Neural cell (in vitro differentiated cells): ENCODE results near the gene PLEKHD1. TPM values are rescaled to one million over a fixed set of nuclear protein-coding genes. Genes with fewer than 3 reads are reported as not detected.

Experiments used
- H2AFZ ChIP-seq: fragments of 200-600, 300-800 bp; sonication (generic), shearing (Covaris generic); 2 replicates; pipeline ENCODE4 v1.6.0; 2014; ENCODE audit warnings: low read depth, mild to moderate bottlenecking, antibody characterized with exemption, low read length, moderate library complexity
- H3F3A ChIP-seq: fragments of 200-600 bp; shearing (Covaris generic); 2 replicates; pipeline ENCODE4 v1.6.1; 2016; ENCODE audit warnings: mild to moderate bottlenecking, moderate library complexity, mixed read lengths, antibody characterized with exemption, low read length; ENCODE audit not compliant: insufficient read depth, poor library complexity, severe bottlenecking
- H3K27ac ChIP-seq: fragments of 200-600, 300-800 bp; sonication (generic), shearing (Covaris generic); 2 replicates; pipeline ENCODE4 v1.5.1; 2014; ENCODE audit warnings: mild to moderate bottlenecking, low read length, moderate library complexity
- H3K27me3 ChIP-seq: fragments of 300-800, 200-600 bp; sonication (generic), shearing (Covaris generic); 2 replicates; pipeline ENCODE4 v1.6.0; 2014; ENCODE audit warnings: mild to moderate bottlenecking, low read depth, low read length, moderate library complexity; ENCODE audit not compliant: insufficient read depth
- H3K36me3 ChIP-seq: fragments of 300-800, 200-600 bp; sonication (generic), shearing (Covaris generic); 2 replicates; pipeline ENCODE4 v1.5.1; 2014; ENCODE audit warnings: mild to moderate bottlenecking, antibody characterized with exemption, low read length, moderate library complexity; ENCODE audit not compliant: insufficient read depth
- H3K4me2 ChIP-seq: fragments of 300-800, 200-600 bp; sonication (generic), shearing (Covaris generic); 2 replicates; pipeline ENCODE4 v1.6.0; 2014; ENCODE audit warnings: mild to moderate bottlenecking, low read length
- H3K4me3 ChIP-seq: fragments of 300-800, 200-600 bp; sonication (generic), shearing (Covaris generic); 2 replicates; pipeline ENCODE4 v1.5.1; 2014; ENCODE audit warnings: mild to moderate bottlenecking, low read length, moderate library complexity
- H3K79me2 ChIP-seq: fragments of 200-600 bp; shearing (Covaris generic); replicated peaks from 2 replicates; pipeline ENCODE4 v1.6.0; 2014; ENCODE audit warnings: mild to moderate bottlenecking, low read length, moderate library complexity; ENCODE audit not compliant: insufficient read depth
- H3K9ac ChIP-seq: fragments of 300-800, 200-600 bp; sonication (generic), shearing (Covaris generic); 2 replicates; pipeline ENCODE4 v1.6.1; 2016; ENCODE audit warnings: mild to moderate bottlenecking, low read length, mixed read lengths
- H3K9me2 ChIP-seq: fragments of 200-600 bp; shearing (Covaris generic); 2 replicates; pipeline ENCODE4 v1.6.1; 2016; ENCODE audit warnings: mild to moderate bottlenecking, low read length, mixed read lengths; ENCODE audit not compliant: insufficient read depth
- H3K9me3 ChIP-seq: fragments of 200-600, 300-800 bp; sonication (generic), shearing (Covaris generic); 2 replicates; pipeline ENCODE4 v1.6.1; 2016; ENCODE audit warnings: mild to moderate bottlenecking, mixed run types, low read length, moderate library complexity, mixed read lengths
- H4K20me1 ChIP-seq: fragments of 200-600 bp; shearing (Covaris generic); 2 replicates; pipeline ENCODE4 v1.6.1; 2016; ENCODE audit warnings: mild to moderate bottlenecking, mixed run types; ENCODE audit not compliant: insufficient read depth
- EP300 ChIP-seq: fragments of 450-650 bp; conservative IDR thresholded peaks from 2 replicates; pipeline ENCODE4 v1.6.1; 2014; ENCODE audit warnings: antibody characterized with exemption, mild to moderate bottlenecking, moderate library complexity; ENCODE audit not compliant: poor library complexity, severe bottlenecking
- EZH2 ChIP-seq: fragments of 200-600, 300-800 bp; shearing (Covaris generic), sonication (generic); IDR thresholded peaks from 2 replicates; pipeline ENCODE4 v1.6.1; 2014; ENCODE audit warnings: antibody characterized with exemption, low read length, borderline replicate concordance, mild to moderate bottlenecking; ENCODE audit not compliant: insufficient read depth, poor library complexity, severe bottlenecking
- MXI1 ChIP-seq: fragments of 450-650 bp; conservative IDR thresholded peaks from 2 replicates; pipeline ENCODE4 v1.6.1; 2014; ENCODE audit warnings: antibody characterized with exemption, mild to moderate bottlenecking; ENCODE audit not compliant: poor library complexity, severe bottlenecking
- POLR2AphosphoS5 ChIP-seq: IDR thresholded peaks from 2 replicates; pipeline ENCODE4 v1.6.1; 2012
- RAD21 ChIP-seq: fragments of 450-650 bp; conservative IDR thresholded peaks from 2 replicates; pipeline ENCODE4 v1.6.1; 2014; ENCODE audit warnings: antibody characterized with exemption, mild to moderate bottlenecking, moderate library complexity
- SMC3 ChIP-seq: fragments of 450-650 bp; conservative IDR thresholded peaks from 2 replicates; pipeline ENCODE4 v1.6.1; 2014; ENCODE audit warnings: antibody characterized with exemption, mild to moderate bottlenecking, moderate library complexity; ENCODE audit not compliant: poor library complexity
- TAF1 ChIP-seq: IDR thresholded peaks from 2 replicates; pipeline ENCODE4 v1.6.1; 2012; ENCODE audit warnings: low read depth
- polyA plus RNA-seq: library from polyadenylated mRNA; depleted of rRNA; stranded (reverse); fragments of >200 nt; gene quantifications from 2 replicates; pipeline ENCODE4 v1.2.3, GENCODE V29; 2014
- TF ChIP-seq, protein P1 (sequence below): fragments of 450-650 bp; IDR thresholded peaks from 2 replicates; pipeline ENCODE4 v1.5.1; 2014; ENCODE audit warnings: antibody characterized with exemption, mild to moderate bottlenecking, moderate library complexity; ENCODE audit not compliant: poor library complexity, severe bottlenecking
- TF ChIP-seq, protein P2 (sequence below): IDR thresholded peaks from 2 replicates; pipeline ENCODE4 v1.6.1; 2012; ENCODE audit warnings: borderline replicate concordance

The PLEKHD1 gene
- polyA plus RNA-seq, 1 donor from 2014 or later: 0.52 TPM

DNA sequence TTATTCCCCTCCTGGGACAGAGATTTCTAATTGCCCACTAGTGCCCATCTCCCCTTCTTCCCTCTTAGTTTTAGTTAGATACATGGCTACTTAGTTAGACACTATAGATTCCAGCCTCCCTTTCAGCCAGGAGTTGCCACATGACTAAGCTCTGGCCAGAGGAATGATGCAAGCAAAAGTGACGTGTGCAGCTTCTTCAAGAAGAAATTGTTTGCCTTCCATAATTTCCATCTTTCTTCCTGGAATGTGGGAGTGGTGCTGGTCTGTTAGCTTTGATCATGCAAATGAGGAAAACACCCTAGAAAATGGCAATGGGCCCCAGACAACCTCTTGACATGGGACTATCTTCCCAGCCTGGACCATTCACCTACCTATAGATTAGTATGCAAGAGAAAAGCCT is 68.7 kb downstream of the PLEKHD1 start:
- no peaks in the 10 kb centered on the region for H3K27me3 ChIP-seq
- no peak overlapping the region for H3K4me3 ChIP-seq
- H3K4me2 ChIP-seq: no peak overlapping the region
- H3K9me3 ChIP-seq: no peaks in the 10 kb centered on the region
- no peak overlapping the region for H2AFZ ChIP-seq
- no peaks in the 10 kb centered on the region for H3F3A ChIP-seq
- no peak overlapping the region for H3K27ac ChIP-seq
- H3K79me2 ChIP-seq: no peaks in the 10 kb centered on the region
- no peak overlapping the region for H3K9ac ChIP-seq
- no peak for TF ChIP-seq POLR2AphosphoS5
- TF ChIP-seq SMC3: no peak
- TF ChIP-seq EZH2: no peak
- TF ChIP-seq TAF1: no peak
- TF ChIP-seq, protein P1, sequence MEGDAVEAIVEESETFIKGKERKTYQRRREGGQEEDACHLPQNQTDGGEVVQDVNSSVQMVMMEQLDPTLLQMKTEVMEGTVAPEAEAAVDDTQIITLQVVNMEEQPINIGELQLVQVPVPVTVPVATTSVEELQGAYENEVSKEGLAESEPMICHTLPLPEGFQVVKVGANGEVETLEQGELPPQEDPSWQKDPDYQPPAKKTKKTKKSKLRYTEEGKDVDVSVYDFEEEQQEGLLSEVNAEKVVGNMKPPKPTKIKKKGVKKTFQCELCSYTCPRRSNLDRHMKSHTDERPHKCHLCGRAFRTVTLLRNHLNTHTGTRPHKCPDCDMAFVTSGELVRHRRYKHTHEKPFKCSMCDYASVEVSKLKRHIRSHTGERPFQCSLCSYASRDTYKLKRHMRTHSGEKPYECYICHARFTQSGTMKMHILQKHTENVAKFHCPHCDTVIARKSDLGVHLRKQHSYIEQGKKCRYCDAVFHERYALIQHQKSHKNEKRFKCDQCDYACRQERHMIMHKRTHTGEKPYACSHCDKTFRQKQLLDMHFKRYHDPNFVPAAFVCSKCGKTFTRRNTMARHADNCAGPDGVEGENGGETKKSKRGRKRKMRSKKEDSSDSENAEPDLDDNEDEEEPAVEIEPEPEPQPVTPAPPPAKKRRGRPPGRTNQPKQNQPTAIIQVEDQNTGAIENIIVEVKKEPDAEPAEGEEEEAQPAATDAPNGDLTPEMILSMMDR: no peak
- no peak for TF ChIP-seq MXI1
- no peak for TF ChIP-seq RAD21
- no peak for TF ChIP-seq EP300
- TF ChIP-seq, protein P2, sequence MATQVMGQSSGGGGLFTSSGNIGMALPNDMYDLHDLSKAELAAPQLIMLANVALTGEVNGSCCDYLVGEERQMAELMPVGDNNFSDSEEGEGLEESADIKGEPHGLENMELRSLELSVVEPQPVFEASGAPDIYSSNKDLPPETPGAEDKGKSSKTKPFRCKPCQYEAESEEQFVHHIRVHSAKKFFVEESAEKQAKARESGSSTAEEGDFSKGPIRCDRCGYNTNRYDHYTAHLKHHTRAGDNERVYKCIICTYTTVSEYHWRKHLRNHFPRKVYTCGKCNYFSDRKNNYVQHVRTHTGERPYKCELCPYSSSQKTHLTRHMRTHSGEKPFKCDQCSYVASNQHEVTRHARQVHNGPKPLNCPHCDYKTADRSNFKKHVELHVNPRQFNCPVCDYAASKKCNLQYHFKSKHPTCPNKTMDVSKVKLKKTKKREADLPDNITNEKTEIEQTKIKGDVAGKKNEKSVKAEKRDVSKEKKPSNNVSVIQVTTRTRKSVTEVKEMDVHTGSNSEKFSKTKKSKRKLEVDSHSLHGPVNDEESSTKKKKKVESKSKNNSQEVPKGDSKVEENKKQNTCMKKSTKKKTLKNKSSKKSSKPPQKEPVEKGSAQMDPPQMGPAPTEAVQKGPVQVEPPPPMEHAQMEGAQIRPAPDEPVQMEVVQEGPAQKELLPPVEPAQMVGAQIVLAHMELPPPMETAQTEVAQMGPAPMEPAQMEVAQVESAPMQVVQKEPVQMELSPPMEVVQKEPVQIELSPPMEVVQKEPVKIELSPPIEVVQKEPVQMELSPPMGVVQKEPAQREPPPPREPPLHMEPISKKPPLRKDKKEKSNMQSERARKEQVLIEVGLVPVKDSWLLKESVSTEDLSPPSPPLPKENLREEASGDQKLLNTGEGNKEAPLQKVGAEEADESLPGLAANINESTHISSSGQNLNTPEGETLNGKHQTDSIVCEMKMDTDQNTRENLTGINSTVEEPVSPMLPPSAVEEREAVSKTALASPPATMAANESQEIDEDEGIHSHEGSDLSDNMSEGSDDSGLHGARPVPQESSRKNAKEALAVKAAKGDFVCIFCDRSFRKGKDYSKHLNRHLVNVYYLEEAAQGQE: no peak
- H3K9me2 ChIP-seq: no peaks in the 10 kb centered on the region
- no peaks in the 10 kb centered on the region for H3K36me3 ChIP-seq
- H4K20me1 ChIP-seq: no peaks in the 10 kb centered on the region

DNA sequence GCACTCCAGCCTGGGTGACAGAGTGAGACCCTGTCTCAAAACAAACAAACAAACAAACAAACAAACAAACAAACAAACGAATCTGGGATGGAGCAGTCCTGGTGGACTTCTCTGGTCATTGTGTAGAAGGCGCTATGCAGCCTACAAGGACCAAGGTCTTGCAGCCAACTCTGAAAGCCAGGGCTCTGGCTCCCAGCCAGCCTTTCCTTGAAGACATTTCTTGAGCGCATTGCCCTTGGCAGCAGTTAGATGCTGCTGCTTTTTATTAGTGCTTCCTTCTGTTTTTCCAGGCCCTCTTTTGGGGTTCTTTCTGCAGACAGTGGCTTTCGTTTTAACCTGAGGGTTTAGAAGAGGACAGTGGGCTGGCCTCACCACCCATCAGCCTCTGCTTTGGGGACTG is 70.0 kb downstream of the PLEKHD1 start:
- TF ChIP-seq, protein P2: no peak
- TF ChIP-seq MXI1 (no peak), EZH2 (no peak), POLR2AphosphoS5 (no peak), RAD21 (no peak), TAF1 (no peak), SMC3 (no peak), EP300 (no peak)
- TF ChIP-seq, protein P1: no peak
- Histone ChIP-seq H3K36me3 (no peaks in the 10 kb centered on the region), H3K27me3 (no peaks in the 10 kb centered on the region)

More for the DNA sequence above, 70.0 kb downstream of the PLEKHD1 start:
- H3K4me2 ChIP-seq: no peak overlapping the region
- H3K4me3 ChIP-seq: no peak overlapping the region
- H3F3A ChIP-seq: no peaks in the 10 kb centered on the region
- no peaks in the 10 kb centered on the region for H4K20me1 ChIP-seq
- no peaks in the 10 kb centered on the region for H3K9me3 ChIP-seq
- H3K27ac ChIP-seq: no peak overlapping the region
- H3K9me2 ChIP-seq: no peaks in the 10 kb centered on the region
- H3K79me2 ChIP-seq: no peaks in the 10 kb centered on the region
- no peak overlapping the region for H3K9ac ChIP-seq
- no peak overlapping the region for H2AFZ ChIP-seq
